Lower leg skin (tissue), 4 donors: Measurements from ENCODE around the gene WSCD2. TPM values are rescaled to one million over a fixed set of nuclear protein-coding genes. Genes with fewer than 3 reads are reported as not detected.

ENCODE experiments used
- DNase-seq, 2 donors: peaks; one replicate each; pipeline ENCODE4 v3.0.0-alpha.2; 2019; ENCODE audit warnings: low spot score in 2 of 2
- H3K4me3 ChIP-seq: fragments of 200-600 bp; sonication (generic); 2 replicates; pipeline ENCODE4 v1.5.1; 2017; ENCODE audit warnings: mild to moderate bottlenecking, low read depth; ENCODE audit not compliant: poor library complexity, severe bottlenecking
- POLR2A ChIP-seq, 2 donors: fragments of 450-650 bp; IDR thresholded peaks; one replicate each; pipeline ENCODE4 v1.6.1; 2016 to 2017; ENCODE audit warnings: antibody characterized with exemption in 2 of 2, mild to moderate bottlenecking in 1 of 2, moderate library complexity in 1 of 2
- WGBS, 2 donors: methylation state at CpG; one replicate each; pipeline ENCODE4 v1.1.5; 2018; 5-methylcytosine and 5-hydroxymethylcytosine counted together
- intact Hi-C: fragments of 100-400 bp; cut with DNase I; formaldehyde crosslinking; loops from one replicate; pipeline ENCODE4 v1.15.0; 2023; ENCODE audit warnings: low total_unique reads
- total RNA-seq, 4 donors: library from RNA; depleted of rRNA; stranded (reverse); fragments of >200 nt; gene quantifications; one replicate each; pipeline ENCODE4 v1.1.0, GENCODE V29; 2016
- TF ChIP-seq, protein P1 (sequence below), 3 donors: fragments of 450-650 bp; IDR thresholded peaks; one replicate each; pipeline ENCODE4 v1.5.1; 2016; ENCODE audit warnings: antibody characterized with exemption in 3 of 3, mild to moderate bottlenecking in 3 of 3, moderate library complexity in 2 of 3

Gene WSCD2
- total RNA-seq, 4 donors from 2014 or later: 0.15 to 0.63 (median 0.47) TPM

DNA sequence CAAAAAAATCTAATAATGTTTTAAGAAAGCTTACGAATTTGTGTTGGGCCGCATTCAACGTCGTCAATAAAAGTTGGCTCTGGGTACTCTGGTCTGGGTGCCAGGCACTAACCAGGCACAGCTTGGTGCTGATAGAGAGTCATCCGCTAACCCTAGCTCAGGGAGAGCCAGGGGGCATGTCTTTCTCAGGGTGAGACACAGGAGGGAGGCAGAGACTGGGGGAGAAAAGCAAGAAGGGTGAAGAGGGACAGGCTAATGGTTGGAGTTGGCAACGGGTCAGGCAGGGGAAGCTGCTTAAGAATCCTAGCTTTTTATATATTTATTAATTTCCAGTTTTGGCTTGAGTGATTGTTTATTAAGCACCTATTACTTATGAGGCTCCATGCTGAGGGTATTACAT lies 105.1 kb downstream of the WSCD2 start:
- TF ChIP-seq, protein P1, sequence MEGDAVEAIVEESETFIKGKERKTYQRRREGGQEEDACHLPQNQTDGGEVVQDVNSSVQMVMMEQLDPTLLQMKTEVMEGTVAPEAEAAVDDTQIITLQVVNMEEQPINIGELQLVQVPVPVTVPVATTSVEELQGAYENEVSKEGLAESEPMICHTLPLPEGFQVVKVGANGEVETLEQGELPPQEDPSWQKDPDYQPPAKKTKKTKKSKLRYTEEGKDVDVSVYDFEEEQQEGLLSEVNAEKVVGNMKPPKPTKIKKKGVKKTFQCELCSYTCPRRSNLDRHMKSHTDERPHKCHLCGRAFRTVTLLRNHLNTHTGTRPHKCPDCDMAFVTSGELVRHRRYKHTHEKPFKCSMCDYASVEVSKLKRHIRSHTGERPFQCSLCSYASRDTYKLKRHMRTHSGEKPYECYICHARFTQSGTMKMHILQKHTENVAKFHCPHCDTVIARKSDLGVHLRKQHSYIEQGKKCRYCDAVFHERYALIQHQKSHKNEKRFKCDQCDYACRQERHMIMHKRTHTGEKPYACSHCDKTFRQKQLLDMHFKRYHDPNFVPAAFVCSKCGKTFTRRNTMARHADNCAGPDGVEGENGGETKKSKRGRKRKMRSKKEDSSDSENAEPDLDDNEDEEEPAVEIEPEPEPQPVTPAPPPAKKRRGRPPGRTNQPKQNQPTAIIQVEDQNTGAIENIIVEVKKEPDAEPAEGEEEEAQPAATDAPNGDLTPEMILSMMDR (IDR thresholded peaks at IDR 0.05): no peak
- TF ChIP-seq POLR2A (IDR thresholded peaks at IDR 0.05): no peak
- peak in 1 of 2 donors; percentile 15 for DNase-seq
- intact Hi-C loops: no loop called here
- no peak overlapping the region for H3K4me3 ChIP-seq
- WGBS, 2 donors: 58 to 63% methylated on average over 6 of the region's 6 CpGs

DNA sequence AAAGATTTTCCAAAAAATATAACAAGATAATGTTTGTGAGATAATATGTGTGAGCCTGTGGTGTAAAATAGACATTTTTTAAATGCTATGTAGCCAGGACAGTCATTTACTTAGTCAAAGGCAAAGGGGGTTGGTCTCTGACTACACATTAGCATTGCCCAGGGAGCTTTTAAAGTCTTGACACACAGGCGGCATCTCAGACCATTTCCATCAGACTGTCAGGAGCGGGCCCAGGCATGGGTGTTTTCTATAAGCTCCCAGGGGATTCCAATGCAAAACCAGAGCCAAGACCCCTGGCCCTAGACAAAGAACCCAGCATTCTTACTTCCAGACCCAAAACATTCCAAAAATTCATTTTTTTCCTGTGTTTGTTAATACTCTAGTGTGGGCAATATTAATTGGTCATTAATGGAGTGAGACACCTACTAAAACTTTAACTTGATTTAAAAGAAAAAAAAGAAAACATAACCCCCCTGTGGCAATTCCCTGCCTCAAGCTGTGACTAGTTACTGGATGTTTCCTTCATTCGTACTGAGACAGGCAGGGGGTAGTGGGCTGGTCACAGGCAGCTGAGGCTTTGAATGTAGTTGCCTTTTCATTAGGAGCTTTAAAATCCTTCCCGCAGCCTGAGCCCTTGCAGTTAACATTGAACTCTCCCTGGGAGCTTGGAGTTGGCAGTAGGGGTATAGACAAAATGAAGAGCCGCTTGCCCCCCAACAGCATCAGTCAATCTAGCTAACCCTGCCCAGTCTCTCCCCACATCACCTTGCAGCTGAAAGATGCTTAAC lies 106.3 kb downstream of the WSCD2 start:
- no peak overlapping the region for H3K4me3 ChIP-seq
- no peak for DNase-seq
- TF ChIP-seq POLR2A (IDR thresholded peaks at IDR 0.05): no peak
- TF ChIP-seq, protein P1 (IDR thresholded peaks at IDR 0.05): no peak
- intact Hi-C loops: no loop called here
- WGBS, 2 donors: 68 to 71% methylated on average over 5 of the region's 5 CpGs

DNA sequence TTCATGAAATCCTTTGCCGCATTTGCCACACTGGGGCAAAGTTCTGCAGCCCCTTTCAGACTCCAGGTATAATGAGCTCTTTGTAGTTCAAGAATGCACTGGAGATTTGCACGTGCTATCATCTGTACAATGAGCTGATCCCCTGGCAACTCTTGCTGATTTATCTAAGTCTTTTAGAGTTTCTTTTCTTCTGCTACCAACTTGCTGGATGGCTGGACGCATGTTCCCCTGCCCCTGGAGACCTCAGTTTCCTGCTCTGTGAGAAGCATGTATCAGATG lies 106.8 kb downstream of the WSCD2 start:
- TF ChIP-seq, protein P1 (IDR thresholded peaks at IDR 0.05): no peak
- no peak for TF ChIP-seq POLR2A (IDR thresholded peaks at IDR 0.05)
- H3K4me3 ChIP-seq: no peak overlapping the region
- DNase-seq: peak in 1 of 2 donors; percentile 52
- 39 to 44% methylated on average over 3 of the region's 3 CpGs for WGBS, 2 donors
- intact Hi-C loops: no loop called here

DNA sequence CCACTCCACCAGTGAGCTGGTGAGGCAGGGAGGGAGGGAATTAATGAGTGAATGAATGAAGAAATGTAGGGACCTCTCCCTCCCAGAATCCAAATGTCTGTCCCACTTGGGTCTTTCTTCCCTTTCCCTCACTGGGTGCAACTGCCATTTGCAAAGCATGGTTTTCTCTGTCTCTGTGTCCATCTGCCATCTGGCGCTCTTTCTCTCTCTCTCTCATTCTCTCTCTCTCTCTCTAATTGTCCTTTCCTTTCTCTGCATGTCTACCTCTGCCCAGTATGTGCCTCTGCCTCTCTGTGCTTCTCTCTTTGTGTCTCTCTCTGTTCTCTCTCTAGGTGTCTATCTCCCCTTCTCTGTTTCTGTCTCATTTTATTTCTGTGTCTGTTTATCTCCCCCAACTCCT lies 107.3 kb downstream of the WSCD2 start:
- no peak for TF ChIP-seq POLR2A (IDR thresholded peaks at IDR 0.05)
- TF ChIP-seq, protein P1 (IDR thresholded peaks at IDR 0.05): no peak
- peak in 1 of 2 donors; percentile 1 for DNase-seq
- 95 to 100% methylated on average over 1 of the region's 1 CpG for WGBS, 2 donors
- no peak overlapping the region for H3K4me3 ChIP-seq
- intact Hi-C loops: no loop called here

DNA sequence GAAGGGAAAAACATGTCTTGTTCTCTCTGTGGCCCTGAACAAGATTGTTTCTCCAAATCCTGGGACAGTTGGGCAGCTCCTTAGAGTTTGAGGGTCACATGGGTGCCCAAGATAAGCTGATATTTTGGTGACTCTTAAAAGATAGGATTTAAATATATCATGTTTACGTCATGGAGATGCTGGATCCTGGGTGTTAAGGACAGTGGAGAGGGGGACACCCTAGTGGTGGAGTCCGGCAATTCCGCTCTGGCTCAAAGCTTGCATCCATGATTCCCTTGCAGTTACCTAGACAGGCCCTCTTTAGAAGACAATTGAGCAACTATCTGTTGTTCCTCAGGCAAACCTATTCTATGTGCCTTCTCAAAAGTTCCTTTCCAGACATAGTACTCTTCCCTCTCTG lies 108.2 kb downstream of the WSCD2 start:
- intact Hi-C loops: no loop called here
- no peak for TF ChIP-seq POLR2A (IDR thresholded peaks at IDR 0.05)
- TF ChIP-seq, protein P1 (IDR thresholded peaks at IDR 0.05): no peak
- 90 to 93% methylated on average over 3 of the region's 3 CpGs for WGBS, 2 donors
- DNase-seq: peak in 1 of 2 donors; percentile 25
- H3K4me3 ChIP-seq: no peak overlapping the region

DNA sequence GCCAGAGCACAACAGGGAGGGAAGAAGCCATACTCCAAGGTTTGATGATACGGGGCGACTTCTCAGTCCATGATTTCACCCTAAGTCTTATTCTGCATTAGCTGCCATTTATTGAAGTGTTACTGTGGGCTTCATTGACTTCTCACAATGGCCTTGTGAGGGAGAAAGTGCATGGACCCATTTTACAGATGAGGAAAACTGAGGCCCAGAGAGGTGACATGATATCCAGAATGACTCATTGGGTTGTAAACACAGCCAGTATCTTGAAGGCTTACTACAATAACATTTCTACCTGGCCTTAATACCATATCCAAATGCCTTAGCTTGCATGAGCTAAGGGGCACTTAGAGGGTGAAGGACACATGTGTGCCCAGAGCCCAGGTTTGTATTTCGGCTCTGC lies 109.4 kb downstream of the WSCD2 start:
- 94 to 97% methylated on average over 3 of the region's 3 CpGs for WGBS, 2 donors
- intact Hi-C loops: no loop called here

More for the DNA sequence above, 109.4 kb downstream of the WSCD2 start:
- DNase-seq: no peak
- TF ChIP-seq, protein P1 (IDR thresholded peaks at IDR 0.05): no peak
- TF ChIP-seq POLR2A (IDR thresholded peaks at IDR 0.05): no peak
- no peak overlapping the region for H3K4me3 ChIP-seq
